H1 (cell line): Measurements from ENCODE around the gene CCL17. TPM values are rescaled to one million over a fixed set of nuclear protein-coding genes. Genes with fewer than 3 reads are reported as not detected.

Source experiments
- ATF3 ChIP-seq: IDR thresholded peaks from 2 replicates; pipeline ENCODE4 v1.6.1; 2011; ENCODE audit warnings: low read depth, mild to moderate bottlenecking, low read length; ENCODE audit not compliant: insufficient read depth
- HDAC2 ChIP-seq, 2 experiments: fragments of 300-600 bp in 1 of 2; sonication (generic) in 1 of 2; IDR thresholded peaks; 2 replicates each; pipeline ENCODE4 v1.6.1; 2011 to 2012; ENCODE audit warnings: low read depth in 2 of 2, low read length in 2 of 2, mild to moderate bottlenecking in 2 of 2, moderate library complexity in 2 of 2, borderline replicate concordance in 1 of 2, inconsistent platforms in 1 of 2
- MAX ChIP-seq: IDR thresholded peaks from 2 replicates; pipeline ENCODE4 v1.6.1; 2012; ENCODE audit warnings: inconsistent platforms
- POLR2AphosphoS5 ChIP-seq: IDR thresholded peaks from 2 replicates; pipeline ENCODE4 v1.6.1; 2011; ENCODE audit warnings: low read depth, low read length
- RNF2 ChIP-seq: fragments of 200-900, 300-1000 bp; sonication (generic); IDR thresholded peaks from 2 replicates; pipeline ENCODE4 v1.7.1; 2016; ENCODE audit warnings: borderline replicate concordance, low read depth, mild to moderate bottlenecking, antibody characterized with exemption, low read length; ENCODE audit not compliant: poor library complexity, severe bottlenecking; ENCODE audit errors: missing control alignments
- SP1 ChIP-seq: IDR thresholded peaks from 2 replicates; pipeline ENCODE4 v1.6.1; 2011; ENCODE audit warnings: low read depth, low read length
- TBP ChIP-seq: IDR thresholded peaks from 2 replicates; pipeline ENCODE4 v1.6.1; 2011; ENCODE audit warnings: low read depth, low read length, improper control_type of control experiment
- ZNF274 ChIP-seq: IDR thresholded peaks from 2 replicates; pipeline ENCODE4 v1.7.0; 2012; ENCODE audit warnings: low read length, borderline replicate concordance; ENCODE audit errors: extremely low read depth
- polyA plus RNA-seq, 7 experiments: library from polyadenylated mRNA; depleted of rRNA in 3 of 7; stranded (reverse) in 5 of 7; unstranded in 2 of 7; fragments of >200 nt in 5 of 7; fragments of 200-250 nt in 2 of 7; gene quantifications; 1 replicate in 5 of 7; 2 replicates in 1 of 7; 4 replicates in 1 of 7; pipeline versions ENCODE4 v1.2.1 to v1.2.3, GENCODE V29; 2011 to 2013; ENCODE audit warnings: missing spikeins in 2 of 7, mixed read lengths in 2 of 7
- total RNA-seq: library from RNA; stranded (reverse); fragmentation: NEBNext Ultra II Directional; extraction: Animal tissue kit (Norgen Biotek cat#: 25700); gene quantifications from 2 replicates; pipeline ENCODE4 v1.2.1, GENCODE V29; 2021
- TF ChIP-seq, protein P1 (sequence below): fragments of 300-600 bp; sonication (generic); IDR thresholded peaks from 2 replicates; pipeline ENCODE4 v1.7.1; 2012; ENCODE audit warnings: low read length, moderate library complexity, mild to moderate bottlenecking, inconsistent platforms; ENCODE audit not compliant: insufficient replicate concordance

The CCL17 gene
- total and polyA plus RNA-seq, 2 of the 8 experiments (the other 6 are each of a cell fraction or from before 2014, with no cell fraction given) = not detected

DNA sequence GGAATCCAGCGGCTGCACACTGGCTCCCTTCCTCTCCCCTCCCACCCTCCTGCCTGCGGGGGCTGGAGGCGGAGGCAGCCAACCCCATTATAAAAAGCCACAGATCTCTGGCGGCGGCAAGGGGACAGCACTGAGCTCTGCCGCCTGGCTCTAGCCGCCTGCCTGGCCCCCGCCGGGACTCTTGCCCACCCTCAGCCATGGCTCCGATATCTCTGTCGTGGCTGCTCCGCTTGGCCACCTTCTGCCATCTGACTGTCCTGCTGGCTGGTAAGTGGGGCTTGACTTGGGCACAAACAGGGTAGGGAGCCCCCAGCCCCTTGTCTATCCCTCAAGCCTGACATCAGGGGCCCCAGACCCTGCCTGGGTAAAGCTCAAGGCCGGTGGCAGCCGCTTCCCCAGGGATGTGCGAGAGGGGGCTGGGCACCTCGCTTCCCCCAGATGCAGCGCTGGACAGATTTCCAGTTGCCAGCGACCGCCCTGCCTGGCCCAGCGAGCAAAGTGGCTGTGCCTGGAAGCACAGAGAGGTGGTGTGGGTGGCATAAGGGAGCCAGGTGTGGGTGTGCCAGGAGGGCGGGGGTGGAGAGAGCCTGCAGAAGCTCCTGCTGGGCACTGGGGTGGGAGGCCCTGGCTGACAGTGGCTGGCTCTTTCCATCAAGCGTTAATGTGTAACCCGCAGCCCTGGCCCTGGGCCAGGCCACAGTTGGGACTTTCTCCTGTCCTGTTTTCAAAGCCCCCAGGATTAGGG is 32.0 kb upstream of the CCL17 start, which contains the start of gene CX3CL1 (continued):
- TF ChIP-seq ATF3 (no peak), MAX (no peak), RNF2 (no peak), SP1 (no peak), HDAC2 (IDR thresholded peaks at IDR 0.05; ENCODE audit: borderline replicate concordance in 1 of 2, low read depth in 2 of 2, low read length in 2 of 2) (no peak), ZNF274 (no peak), TBP (no peak), POLR2AphosphoS5 (no peak)
- TF ChIP-seq, protein P1, sequence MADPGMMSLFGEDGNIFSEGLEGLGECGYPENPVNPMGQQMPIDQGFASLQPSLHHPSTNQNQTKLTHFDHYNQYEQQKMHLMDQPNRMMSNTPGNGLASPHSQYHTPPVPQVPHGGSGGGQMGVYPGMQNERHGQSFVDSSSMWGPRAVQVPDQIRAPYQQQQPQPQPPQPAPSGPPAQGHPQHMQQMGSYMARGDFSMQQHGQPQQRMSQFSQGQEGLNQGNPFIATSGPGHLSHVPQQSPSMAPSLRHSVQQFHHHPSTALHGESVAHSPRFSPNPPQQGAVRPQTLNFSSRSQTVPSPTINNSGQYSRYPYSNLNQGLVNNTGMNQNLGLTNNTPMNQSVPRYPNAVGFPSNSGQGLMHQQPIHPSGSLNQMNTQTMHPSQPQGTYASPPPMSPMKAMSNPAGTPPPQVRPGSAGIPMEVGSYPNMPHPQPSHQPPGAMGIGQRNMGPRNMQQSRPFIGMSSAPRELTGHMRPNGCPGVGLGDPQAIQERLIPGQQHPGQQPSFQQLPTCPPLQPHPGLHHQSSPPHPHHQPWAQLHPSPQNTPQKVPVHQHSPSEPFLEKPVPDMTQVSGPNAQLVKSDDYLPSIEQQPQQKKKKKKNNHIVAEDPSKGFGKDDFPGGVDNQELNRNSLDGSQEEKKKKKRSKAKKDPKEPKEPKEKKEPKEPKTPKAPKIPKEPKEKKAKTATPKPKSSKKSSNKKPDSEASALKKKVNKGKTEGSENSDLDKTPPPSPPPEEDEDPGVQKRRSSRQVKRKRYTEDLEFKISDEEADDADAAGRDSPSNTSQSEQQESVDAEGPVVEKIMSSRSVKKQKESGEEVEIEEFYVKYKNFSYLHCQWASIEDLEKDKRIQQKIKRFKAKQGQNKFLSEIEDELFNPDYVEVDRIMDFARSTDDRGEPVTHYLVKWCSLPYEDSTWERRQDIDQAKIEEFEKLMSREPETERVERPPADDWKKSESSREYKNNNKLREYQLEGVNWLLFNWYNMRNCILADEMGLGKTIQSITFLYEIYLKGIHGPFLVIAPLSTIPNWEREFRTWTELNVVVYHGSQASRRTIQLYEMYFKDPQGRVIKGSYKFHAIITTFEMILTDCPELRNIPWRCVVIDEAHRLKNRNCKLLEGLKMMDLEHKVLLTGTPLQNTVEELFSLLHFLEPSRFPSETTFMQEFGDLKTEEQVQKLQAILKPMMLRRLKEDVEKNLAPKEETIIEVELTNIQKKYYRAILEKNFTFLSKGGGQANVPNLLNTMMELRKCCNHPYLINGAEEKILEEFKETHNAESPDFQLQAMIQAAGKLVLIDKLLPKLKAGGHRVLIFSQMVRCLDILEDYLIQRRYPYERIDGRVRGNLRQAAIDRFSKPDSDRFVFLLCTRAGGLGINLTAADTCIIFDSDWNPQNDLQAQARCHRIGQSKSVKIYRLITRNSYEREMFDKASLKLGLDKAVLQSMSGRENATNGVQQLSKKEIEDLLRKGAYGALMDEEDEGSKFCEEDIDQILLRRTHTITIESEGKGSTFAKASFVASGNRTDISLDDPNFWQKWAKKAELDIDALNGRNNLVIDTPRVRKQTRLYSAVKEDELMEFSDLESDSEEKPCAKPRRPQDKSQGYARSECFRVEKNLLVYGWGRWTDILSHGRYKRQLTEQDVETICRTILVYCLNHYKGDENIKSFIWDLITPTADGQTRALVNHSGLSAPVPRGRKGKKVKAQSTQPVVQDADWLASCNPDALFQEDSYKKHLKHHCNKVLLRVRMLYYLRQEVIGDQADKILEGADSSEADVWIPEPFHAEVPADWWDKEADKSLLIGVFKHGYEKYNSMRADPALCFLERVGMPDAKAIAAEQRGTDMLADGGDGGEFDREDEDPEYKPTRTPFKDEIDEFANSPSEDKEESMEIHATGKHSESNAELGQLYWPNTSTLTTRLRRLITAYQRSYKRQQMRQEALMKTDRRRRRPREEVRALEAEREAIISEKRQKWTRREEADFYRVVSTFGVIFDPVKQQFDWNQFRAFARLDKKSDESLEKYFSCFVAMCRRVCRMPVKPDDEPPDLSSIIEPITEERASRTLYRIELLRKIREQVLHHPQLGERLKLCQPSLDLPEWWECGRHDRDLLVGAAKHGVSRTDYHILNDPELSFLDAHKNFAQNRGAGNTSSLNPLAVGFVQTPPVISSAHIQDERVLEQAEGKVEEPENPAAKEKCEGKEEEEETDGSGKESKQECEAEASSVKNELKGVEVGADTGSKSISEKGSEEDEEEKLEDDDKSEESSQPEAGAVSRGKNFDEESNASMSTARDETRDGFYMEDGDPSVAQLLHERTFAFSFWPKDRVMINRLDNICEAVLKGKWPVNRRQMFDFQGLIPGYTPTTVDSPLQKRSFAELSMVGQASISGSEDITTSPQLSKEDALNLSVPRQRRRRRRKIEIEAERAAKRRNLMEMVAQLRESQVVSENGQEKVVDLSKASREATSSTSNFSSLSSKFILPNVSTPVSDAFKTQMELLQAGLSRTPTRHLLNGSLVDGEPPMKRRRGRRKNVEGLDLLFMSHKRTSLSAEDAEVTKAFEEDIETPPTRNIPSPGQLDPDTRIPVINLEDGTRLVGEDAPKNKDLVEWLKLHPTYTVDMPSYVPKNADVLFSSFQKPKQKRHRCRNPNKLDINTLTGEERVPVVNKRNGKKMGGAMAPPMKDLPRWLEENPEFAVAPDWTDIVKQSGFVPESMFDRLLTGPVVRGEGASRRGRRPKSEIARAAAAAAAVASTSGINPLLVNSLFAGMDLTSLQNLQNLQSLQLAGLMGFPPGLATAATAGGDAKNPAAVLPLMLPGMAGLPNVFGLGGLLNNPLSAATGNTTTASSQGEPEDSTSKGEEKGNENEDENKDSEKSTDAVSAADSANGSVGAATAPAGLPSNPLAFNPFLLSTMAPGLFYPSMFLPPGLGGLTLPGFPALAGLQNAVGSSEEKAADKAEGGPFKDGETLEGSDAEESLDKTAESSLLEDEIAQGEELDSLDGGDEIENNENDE = no peak
